Spleen (tissue), 11 donors: Measurements from ENCODE around the gene ETHE1. TPM values are rescaled to one million over a fixed set of nuclear protein-coding genes. Genes with fewer than 3 reads are reported as not detected.
A peak's percentile ranks its signal among the peaks of the same experiment; 100 is the strongest.

Source experiments
- DNase-seq: peaks from one replicate; pipeline ENCODE4 v3.0.0-alpha.2; 2020
- H3K27ac ChIP-seq, 8 donors: fragments of 200-600 bp; sonication (generic) in 7 of 8; 1 replicate in 4 of 8; 2 replicates in 4 of 8; pipeline versions ENCODE4 v1.5.0 to v1.8.0; 2016 to 2021; ENCODE audit warnings: inconsistent platforms in 4 of 8, mild to moderate bottlenecking in 4 of 8, moderate library complexity in 1 of 8
- H3K27me3 ChIP-seq, 7 donors: fragments of 200-600 bp; sonication (generic) in 6 of 7; replicated peaks in 1 of 7; 1 replicate in 4 of 7; 2 replicates in 3 of 7; pipeline versions ENCODE4 v1.5.0 to v1.8.0; 2016 to 2021; ENCODE audit warnings: inconsistent platforms in 3 of 7, mild to moderate bottlenecking in 1 of 7
- H3K36me3 ChIP-seq, 6 donors: fragments of 200-600 bp; sonication (generic) in 5 of 6; 1 replicate in 4 of 6; 2 replicates in 2 of 6; pipeline versions ENCODE4 v1.5.0 to v1.8.0; 2016 to 2021; ENCODE audit warnings: inconsistent platforms in 2 of 6
- H3K4me1 ChIP-seq, 6 donors: fragments of 200-600 bp; sonication (generic) in 5 of 6; 1 replicate in 3 of 6; 2 replicates in 3 of 6; pipeline versions ENCODE4 v1.5.0 to v1.8.0; 2016 to 2021; ENCODE audit warnings: inconsistent platforms in 3 of 6
- H3K4me3 ChIP-seq, 8 donors: fragments of 200-600 bp; sonication (generic) in 7 of 8; 1 replicate in 4 of 8; 2 replicates in 4 of 8; pipeline versions ENCODE4 v1.5.0 to v1.8.0; 2016 to 2021; ENCODE audit warnings: inconsistent platforms in 4 of 8, mild to moderate bottlenecking in 4 of 8, moderate library complexity in 2 of 8
- H3K9me3 ChIP-seq, 8 donors: fragments of 200-600 bp; sonication (generic) in 7 of 8; 1 replicate in 4 of 8; 2 replicates in 4 of 8; pipeline versions ENCODE4 v1.5.0 to v1.8.0; 2016 to 2021; ENCODE audit warnings: inconsistent platforms in 4 of 8
- POLR2A ChIP-seq, 3 donors: fragments of 450-650 bp; IDR thresholded peaks; one replicate each; pipeline ENCODE4 v1.5.1; 2017; ENCODE audit warnings: antibody characterized with exemption in 3 of 3, mild to moderate bottlenecking in 1 of 3
- POLR2AphosphoS5 ChIP-seq, 3 donors: sonication (generic); formaldehyde crosslinking; IDR thresholded peaks; one replicate each; pipeline ENCODE4 v1.5.1; 2017; ENCODE audit warnings: antibody characterized with exemption in 3 of 3
- WGBS, 5 donors: extraction: QIAGEN DNeasy Blood & Tissue Kit in 3 of 5; methylation state at CpG; one replicate each; pipeline versions ENCODE4 v1.1.5 to v1.1.7; 2013 to 2018; 5-methylcytosine and 5-hydroxymethylcytosine counted together
- intact Hi-C: fragments of 100-400 bp; cut with DNase I; formaldehyde crosslinking; loops from one replicate; pipeline ENCODE4 v1.15.0; 2023; ENCODE audit warnings: low total_unique reads
- polyA plus RNA-seq, 3 donors: library from polyadenylated mRNA; stranded (reverse); fragments of 200-250 nt; gene quantifications; one replicate each; pipeline ENCODE4 v1.2.1, GENCODE V29; 2013
- total RNA-seq, 7 donors: library from RNA; depleted of rRNA in 3 of 7; stranded (reverse); fragments of >200 nt in 3 of 7; fragmentation: NEBNext Ultra II Directional in 4 of 7; extraction: Animal tissue kit (Norgen Biotek cat#: 25700) in 4 of 7; gene quantifications; one replicate each; pipeline versions ENCODE4 v1.1.0 to v1.2.1, GENCODE V29; 2016 to 2021
- TF ChIP-seq, protein P1 (sequence below), 11 experiments: fragments of 200-600 bp in 7 of 11; fragments of 450-650 bp in 4 of 11; sonication (generic) in 4 of 11; IDR thresholded peaks in 8 of 11; conservative IDR thresholded peaks in 3 of 11; 1 replicate in 7 of 11; 2 replicates in 4 of 11; pipeline versions ENCODE4 v1.4.0 to v1.8.0; 2016 to 2021; ENCODE audit warnings: antibody characterized with exemption in 11 of 11, inconsistent platforms in 4 of 11, mild to moderate bottlenecking in 1 of 11
- donor health status: healthy with polysubstance abuse.
- donor health status: DM: no; HTN: no; CAD: no; lungs with moderate emphysema.
- donor health status: DM: no; HTN: no; CAD: no.
- donor health status: Bipolar disorder and iron deficiency.
- donor health status: healthy.
- donor health status: DM: no; HTN: no; CAD: no.
- donor health status: DM: yes; HTN: yes; CAD: no.

The ETHE1 gene
- total and polyA plus RNA-seq, 10 donors: 20.2 to 53.4 (median 34.9) TPM

- intact Hi-C loops: no loop called here
- peaks cover 14 to 57% (median 36%) of the 10 kb centered on the region in 6 donors for H3K4me1 ChIP-seq
Observed at GRCh38 chr19:43564800-43565199, 37.8 kb upstream of the ETHE1 start.

DNA sequence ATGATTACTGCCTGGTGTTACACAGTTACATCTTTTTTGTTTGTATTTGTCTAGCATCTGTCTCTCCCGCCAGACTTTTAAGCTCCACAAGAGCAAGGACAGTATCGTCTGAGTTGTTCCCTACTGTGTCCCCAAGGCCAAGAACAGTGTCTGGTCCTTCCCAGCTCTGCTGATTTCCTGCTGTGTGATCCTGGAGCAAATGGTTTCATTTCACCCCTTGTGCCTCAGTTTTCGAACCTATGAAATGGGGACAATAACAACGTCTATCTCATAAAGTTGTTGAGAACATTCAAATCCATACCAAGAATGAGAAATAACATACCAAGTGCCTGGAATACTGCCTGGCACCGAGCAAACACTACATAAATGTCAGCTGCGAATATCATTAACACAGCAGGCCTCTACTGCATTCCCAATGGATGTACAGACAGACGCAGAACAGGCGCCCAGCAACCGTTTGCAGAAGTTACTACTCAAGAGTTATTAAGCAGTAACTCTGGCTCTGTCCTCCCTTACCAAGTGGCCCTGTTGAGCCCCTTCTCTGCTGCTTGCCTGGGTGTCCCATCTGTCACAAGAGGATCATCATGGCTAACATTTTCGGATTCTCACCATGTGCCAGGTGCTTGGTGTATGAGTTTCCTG, 36.9 kb upstream of the ETHE1 start:
- TF ChIP-seq POLR2A (IDR thresholded peaks at IDR 0.05) (no peak), POLR2AphosphoS5 (IDR thresholded peaks at IDR 0.05) (no peak)
- TF ChIP-seq, protein P1, sequence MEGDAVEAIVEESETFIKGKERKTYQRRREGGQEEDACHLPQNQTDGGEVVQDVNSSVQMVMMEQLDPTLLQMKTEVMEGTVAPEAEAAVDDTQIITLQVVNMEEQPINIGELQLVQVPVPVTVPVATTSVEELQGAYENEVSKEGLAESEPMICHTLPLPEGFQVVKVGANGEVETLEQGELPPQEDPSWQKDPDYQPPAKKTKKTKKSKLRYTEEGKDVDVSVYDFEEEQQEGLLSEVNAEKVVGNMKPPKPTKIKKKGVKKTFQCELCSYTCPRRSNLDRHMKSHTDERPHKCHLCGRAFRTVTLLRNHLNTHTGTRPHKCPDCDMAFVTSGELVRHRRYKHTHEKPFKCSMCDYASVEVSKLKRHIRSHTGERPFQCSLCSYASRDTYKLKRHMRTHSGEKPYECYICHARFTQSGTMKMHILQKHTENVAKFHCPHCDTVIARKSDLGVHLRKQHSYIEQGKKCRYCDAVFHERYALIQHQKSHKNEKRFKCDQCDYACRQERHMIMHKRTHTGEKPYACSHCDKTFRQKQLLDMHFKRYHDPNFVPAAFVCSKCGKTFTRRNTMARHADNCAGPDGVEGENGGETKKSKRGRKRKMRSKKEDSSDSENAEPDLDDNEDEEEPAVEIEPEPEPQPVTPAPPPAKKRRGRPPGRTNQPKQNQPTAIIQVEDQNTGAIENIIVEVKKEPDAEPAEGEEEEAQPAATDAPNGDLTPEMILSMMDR (IDR thresholded peaks at IDR 0.05 in 8 of 11, conservative IDR thresholded peaks at IDR 0.05 in 3 of 11): no peak
- Histone ChIP-seq H3K4me1 (peaks cover 14 to 55% (median 36%) of the 10 kb centered on the region in 6 donors), H3K9me3 (no peaks in the 10 kb centered on the region), H3K4me3 (no peak overlapping the region), H3K27me3 (no peaks in the 10 kb centered on the region), H3K36me3 (peaks cover 0 to 36% (median 3%) of the 10 kb centered on the region in 6 donors), H3K27ac (peak overlapping the region in 7 of 8 donors; percentile 78 to 90 (median 88))
- DNase-seq: no peak
- intact Hi-C loops: no loop called here
- WGBS, 5 donors: 84 to 92% (median 87%) methylated on average over 10 of the region's 10 CpGs

More at GRCh38 chr19:43564800-43565199, 37.8 kb upstream of the ETHE1 start:
- DNase-seq: no peak
- no peaks in the 10 kb centered on the region for H3K27me3 ChIP-seq
- H3K27ac ChIP-seq: peak overlapping the region in 2 of 8 donors; percentile 88 to 89
- H3K4me3 ChIP-seq: no peak overlapping the region
- WGBS, 5 donors: 47 to 66% (median 60%) methylated on average over 9 of the region's 9 CpGs
- peaks cover 0 to 30% (median 3%) of the 10 kb centered on the region in 6 donors for H3K36me3 ChIP-seq
- H3K9me3 ChIP-seq: no peaks in the 10 kb centered on the region
- TF ChIP-seq, protein P1 (IDR thresholded peaks at IDR 0.05 in 8 of 11, conservative IDR thresholded peaks at IDR 0.05 in 3 of 11): no peak
- TF ChIP-seq POLR2A (IDR thresholded peaks at IDR 0.05) (no peak), POLR2AphosphoS5 (IDR thresholded peaks at IDR 0.05) (no peak)

GRCh38 chr19:43562698-43563241, 35.8 kb upstream of the ETHE1 start:
- Histone ChIP-seq H3K4me3 (peak overlapping the region in 2 of 8 donors; percentile 4 to 30), H3K27ac (peak overlapping the region; percentile 76 to 90 (median 88)), H3K27me3 (no peaks in the 10 kb centered on the region), H3K9me3 (no peaks in the 10 kb centered on the region), H3K36me3 (peaks cover 0 to 39% (median 10%) of the 10 kb centered on the region in 6 donors), H3K4me1 (peaks cover 14 to 63% (median 38%) of the 10 kb centered on the region in 6 donors)
- intact Hi-C loops: no loop called here
- WGBS, 5 donors: 6 to 13% (median 8%) methylated on average over 14 of the region's 14 CpGs
- peak; percentile 96 for DNase-seq
- TF ChIP-seq POLR2A (IDR thresholded peaks at IDR 0.05) (no peak), POLR2AphosphoS5 (IDR thresholded peaks at IDR 0.05) (peak; percentile 85 to 94 (median 89))

- Histone ChIP-seq H3K4me3 (peak overlapping the region in 2 of 8 donors; percentile 4 to 30), H3K27me3 (no peaks in the 10 kb centered on the region), H3K9me3 (no peaks in the 10 kb centered on the region), H3K4me1 (peaks cover 14 to 63% (median 38%) of the 10 kb centered on the region in 6 donors), H3K27ac (peak overlapping the region; percentile 76 to 90 (median 88)), H3K36me3 (peaks cover 0 to 44% (median 13%) of the 10 kb centered on the region in 6 donors)
- TF ChIP-seq POLR2AphosphoS5 (IDR thresholded peaks at IDR 0.05) (no peak), POLR2A (IDR thresholded peaks at IDR 0.05) (no peak)
- TF ChIP-seq, protein P1 (IDR thresholded peaks at IDR 0.05 in 8 of 11, conservative IDR thresholded peaks at IDR 0.05 in 3 of 11): no peak
- 28 to 61% (median 35%) methylated on average over 6 of the region's 6 CpGs for WGBS, 5 donors
- DNase-seq: no peak
- intact Hi-C loops: no loop called here
Observed at GRCh38 chr19:43562226-43562697, 35.3 kb upstream of the ETHE1 start.
